WTC11 (cell line): ENCODE data around the gene DNAJB11.

Experiments
- CREB1 ChIP-seq: sonication (generic); formaldehyde crosslinking; IDR thresholded peaks from 2 replicates; pipeline ENCODE4 v1.8.0; 2023; ENCODE audit warnings: mild to moderate bottlenecking, missing genetic modification reagents
- MXD4 ChIP-seq: fragments of 250-450 bp; sonication (Bioruptor Pico); IDR thresholded peaks from 2 replicates; pipeline ENCODE4 v1.8.0; 2021; ENCODE audit warnings: mild to moderate bottlenecking, moderate library complexity, borderline replicate concordance
- NR3C1 ChIP-seq: sonication (generic); formaldehyde crosslinking; conservative IDR thresholded peaks from 2 replicates; pipeline ENCODE4 v1.8.1; 2023; ENCODE audit warnings: low read depth, mild to moderate bottlenecking, missing genetic modification reagents
- ZBTB21 ChIP-seq: sonication (generic); formaldehyde crosslinking; IDR thresholded peaks from 2 replicates; pipeline ENCODE4 v1.8.1; 2023; ENCODE audit warnings: mild to moderate bottlenecking, missing genetic modification reagents, borderline replicate concordance
- ZNF138 ChIP-seq: sonication (generic); formaldehyde crosslinking; conservative IDR thresholded peaks from 2 replicates; pipeline ENCODE4 v1.8.1; 2022; ENCODE audit warnings: mild to moderate bottlenecking, moderate library complexity, missing genetic modification reagents
- TF ChIP-seq, protein P1 (sequence below): sonication (generic); formaldehyde crosslinking; IDR thresholded peaks from 2 replicates; pipeline ENCODE4 v1.8.1; 2022; ENCODE audit warnings: low read depth, missing genetic modification reagents, borderline replicate concordance
- TF ChIP-seq, protein P2 (sequence below): sonication (generic); formaldehyde crosslinking; IDR thresholded peaks from 2 replicates; pipeline ENCODE4 v1.8.1; 2022; ENCODE audit warnings: low read depth, mild to moderate bottlenecking, moderate library complexity, missing genetic modification reagents, borderline replicate concordance
- TF ChIP-seq, protein P3 (sequence below): fragments of 200-600 bp; IDR thresholded peaks from 2 replicates; pipeline ENCODE4 v1.8.0; 2022; ENCODE audit warnings: antibody characterized with exemption
- TF ChIP-seq, protein P4 (sequence below): sonication (generic); formaldehyde crosslinking; IDR thresholded peaks from 2 replicates; pipeline ENCODE4 v1.8.0; 2022; ENCODE audit warnings: mild to moderate bottlenecking, missing genetic modification reagents
- TF ChIP-seq, protein P5 (sequence below): sonication (generic); formaldehyde crosslinking; IDR thresholded peaks from 2 replicates; pipeline ENCODE4 v1.8.0; 2023; ENCODE audit warnings: missing genetic modification reagents, mild to moderate bottlenecking, borderline replicate concordance
- TF ChIP-seq, protein P6 (sequence below): sonication (generic); formaldehyde crosslinking; IDR thresholded peaks from 2 replicates; pipeline ENCODE4 v1.8.0; 2022; ENCODE audit warnings: mild to moderate bottlenecking, missing genetic modification reagents
- TF ChIP-seq, protein P7 (sequence below): sonication (generic); formaldehyde crosslinking; conservative IDR thresholded peaks from 2 replicates; pipeline ENCODE4 v1.8.1; 2022; ENCODE audit warnings: mild to moderate bottlenecking, missing genetic modification reagents

DNA sequence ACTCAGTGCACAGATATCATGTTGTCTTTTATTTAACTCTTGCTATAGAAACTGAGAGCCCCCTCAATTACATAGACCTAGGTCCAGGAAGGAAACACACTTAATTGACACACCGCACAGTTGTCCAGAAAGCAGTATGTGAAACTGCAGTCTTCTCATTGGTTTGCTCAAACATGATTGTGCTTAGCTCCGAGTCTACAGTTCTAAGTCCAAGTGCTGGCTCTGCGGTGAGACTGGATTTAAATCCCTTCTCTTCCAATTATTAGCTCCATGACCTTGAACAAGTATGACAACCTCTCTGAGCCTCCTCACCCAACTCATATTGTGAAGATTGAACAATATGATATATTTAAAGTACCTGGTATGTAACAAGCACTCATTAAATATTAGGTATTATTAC, 23.3 kb downstream of the DNAJB11 start:
- TF ChIP-seq NR3C1 (CRISPR knock-in tag) (no peak), ZNF138 (CRISPR knock-in tag) (no peak), ZBTB21 (CRISPR knock-in tag) (no peak), MXD4 (no peak), CREB1 (CRISPR knock-in tag) (no peak)
- TF ChIP-seq, protein P1, sequence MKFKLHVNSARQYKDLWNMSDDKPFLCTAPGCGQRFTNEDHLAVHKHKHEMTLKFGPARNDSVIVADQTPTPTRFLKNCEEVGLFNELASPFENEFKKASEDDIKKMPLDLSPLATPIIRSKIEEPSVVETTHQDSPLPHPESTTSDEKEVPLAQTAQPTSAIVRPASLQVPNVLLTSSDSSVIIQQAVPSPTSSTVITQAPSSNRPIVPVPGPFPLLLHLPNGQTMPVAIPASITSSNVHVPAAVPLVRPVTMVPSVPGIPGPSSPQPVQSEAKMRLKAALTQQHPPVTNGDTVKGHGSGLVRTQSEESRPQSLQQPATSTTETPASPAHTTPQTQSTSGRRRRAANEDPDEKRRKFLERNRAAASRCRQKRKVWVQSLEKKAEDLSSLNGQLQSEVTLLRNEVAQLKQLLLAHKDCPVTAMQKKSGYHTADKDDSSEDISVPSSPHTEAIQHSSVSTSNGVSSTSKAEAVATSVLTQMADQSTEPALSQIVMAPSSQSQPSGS (CRISPR knock-in tag): no peak
- TF ChIP-seq, protein P2, sequence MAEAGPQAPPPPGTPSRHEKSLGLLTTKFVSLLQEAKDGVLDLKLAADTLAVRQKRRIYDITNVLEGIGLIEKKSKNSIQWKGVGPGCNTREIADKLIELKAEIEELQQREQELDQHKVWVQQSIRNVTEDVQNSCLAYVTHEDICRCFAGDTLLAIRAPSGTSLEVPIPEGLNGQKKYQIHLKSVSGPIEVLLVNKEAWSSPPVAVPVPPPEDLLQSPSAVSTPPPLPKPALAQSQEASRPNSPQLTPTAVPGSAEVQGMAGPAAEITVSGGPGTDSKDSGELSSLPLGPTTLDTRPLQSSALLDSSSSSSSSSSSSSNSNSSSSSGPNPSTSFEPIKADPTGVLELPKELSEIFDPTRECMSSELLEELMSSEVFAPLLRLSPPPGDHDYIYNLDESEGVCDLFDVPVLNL (CRISPR knock-in tag): no peak
- TF ChIP-seq, protein P3, sequence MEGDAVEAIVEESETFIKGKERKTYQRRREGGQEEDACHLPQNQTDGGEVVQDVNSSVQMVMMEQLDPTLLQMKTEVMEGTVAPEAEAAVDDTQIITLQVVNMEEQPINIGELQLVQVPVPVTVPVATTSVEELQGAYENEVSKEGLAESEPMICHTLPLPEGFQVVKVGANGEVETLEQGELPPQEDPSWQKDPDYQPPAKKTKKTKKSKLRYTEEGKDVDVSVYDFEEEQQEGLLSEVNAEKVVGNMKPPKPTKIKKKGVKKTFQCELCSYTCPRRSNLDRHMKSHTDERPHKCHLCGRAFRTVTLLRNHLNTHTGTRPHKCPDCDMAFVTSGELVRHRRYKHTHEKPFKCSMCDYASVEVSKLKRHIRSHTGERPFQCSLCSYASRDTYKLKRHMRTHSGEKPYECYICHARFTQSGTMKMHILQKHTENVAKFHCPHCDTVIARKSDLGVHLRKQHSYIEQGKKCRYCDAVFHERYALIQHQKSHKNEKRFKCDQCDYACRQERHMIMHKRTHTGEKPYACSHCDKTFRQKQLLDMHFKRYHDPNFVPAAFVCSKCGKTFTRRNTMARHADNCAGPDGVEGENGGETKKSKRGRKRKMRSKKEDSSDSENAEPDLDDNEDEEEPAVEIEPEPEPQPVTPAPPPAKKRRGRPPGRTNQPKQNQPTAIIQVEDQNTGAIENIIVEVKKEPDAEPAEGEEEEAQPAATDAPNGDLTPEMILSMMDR: no peak
- TF ChIP-seq, protein P4, sequence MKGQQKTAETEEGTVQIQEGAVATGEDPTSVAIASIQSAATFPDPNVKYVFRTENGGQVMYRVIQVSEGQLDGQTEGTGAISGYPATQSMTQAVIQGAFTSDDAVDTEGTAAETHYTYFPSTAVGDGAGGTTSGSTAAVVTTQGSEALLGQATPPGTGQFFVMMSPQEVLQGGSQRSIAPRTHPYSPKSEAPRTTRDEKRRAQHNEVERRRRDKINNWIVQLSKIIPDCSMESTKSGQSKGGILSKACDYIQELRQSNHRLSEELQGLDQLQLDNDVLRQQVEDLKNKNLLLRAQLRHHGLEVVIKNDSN (CRISPR knock-in tag): no peak
- TF ChIP-seq, protein P5, sequence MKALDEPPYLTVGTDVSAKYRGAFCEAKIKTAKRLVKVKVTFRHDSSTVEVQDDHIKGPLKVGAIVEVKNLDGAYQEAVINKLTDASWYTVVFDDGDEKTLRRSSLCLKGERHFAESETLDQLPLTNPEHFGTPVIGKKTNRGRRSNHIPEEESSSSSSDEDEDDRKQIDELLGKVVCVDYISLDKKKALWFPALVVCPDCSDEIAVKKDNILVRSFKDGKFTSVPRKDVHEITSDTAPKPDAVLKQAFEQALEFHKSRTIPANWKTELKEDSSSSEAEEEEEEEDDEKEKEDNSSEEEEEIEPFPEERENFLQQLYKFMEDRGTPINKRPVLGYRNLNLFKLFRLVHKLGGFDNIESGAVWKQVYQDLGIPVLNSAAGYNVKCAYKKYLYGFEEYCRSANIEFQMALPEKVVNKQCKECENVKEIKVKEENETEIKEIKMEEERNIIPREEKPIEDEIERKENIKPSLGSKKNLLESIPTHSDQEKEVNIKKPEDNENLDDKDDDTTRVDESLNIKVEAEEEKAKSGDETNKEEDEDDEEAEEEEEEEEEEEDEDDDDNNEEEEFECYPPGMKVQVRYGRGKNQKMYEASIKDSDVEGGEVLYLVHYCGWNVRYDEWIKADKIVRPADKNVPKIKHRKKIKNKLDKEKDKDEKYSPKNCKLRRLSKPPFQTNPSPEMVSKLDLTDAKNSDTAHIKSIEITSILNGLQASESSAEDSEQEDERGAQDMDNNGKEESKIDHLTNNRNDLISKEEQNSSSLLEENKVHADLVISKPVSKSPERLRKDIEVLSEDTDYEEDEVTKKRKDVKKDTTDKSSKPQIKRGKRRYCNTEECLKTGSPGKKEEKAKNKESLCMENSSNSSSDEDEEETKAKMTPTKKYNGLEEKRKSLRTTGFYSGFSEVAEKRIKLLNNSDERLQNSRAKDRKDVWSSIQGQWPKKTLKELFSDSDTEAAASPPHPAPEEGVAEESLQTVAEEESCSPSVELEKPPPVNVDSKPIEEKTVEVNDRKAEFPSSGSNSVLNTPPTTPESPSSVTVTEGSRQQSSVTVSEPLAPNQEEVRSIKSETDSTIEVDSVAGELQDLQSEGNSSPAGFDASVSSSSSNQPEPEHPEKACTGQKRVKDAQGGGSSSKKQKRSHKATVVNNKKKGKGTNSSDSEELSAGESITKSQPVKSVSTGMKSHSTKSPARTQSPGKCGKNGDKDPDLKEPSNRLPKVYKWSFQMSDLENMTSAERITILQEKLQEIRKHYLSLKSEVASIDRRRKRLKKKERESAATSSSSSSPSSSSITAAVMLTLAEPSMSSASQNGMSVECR (CRISPR knock-in tag): no peak
- TF ChIP-seq, protein P6, sequence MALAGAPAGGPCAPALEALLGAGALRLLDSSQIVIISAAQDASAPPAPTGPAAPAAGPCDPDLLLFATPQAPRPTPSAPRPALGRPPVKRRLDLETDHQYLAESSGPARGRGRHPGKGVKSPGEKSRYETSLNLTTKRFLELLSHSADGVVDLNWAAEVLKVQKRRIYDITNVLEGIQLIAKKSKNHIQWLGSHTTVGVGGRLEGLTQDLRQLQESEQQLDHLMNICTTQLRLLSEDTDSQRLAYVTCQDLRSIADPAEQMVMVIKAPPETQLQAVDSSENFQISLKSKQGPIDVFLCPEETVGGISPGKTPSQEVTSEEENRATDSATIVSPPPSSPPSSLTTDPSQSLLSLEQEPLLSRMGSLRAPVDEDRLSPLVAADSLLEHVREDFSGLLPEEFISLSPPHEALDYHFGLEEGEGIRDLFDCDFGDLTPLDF (CRISPR knock-in tag): no peak
- TF ChIP-seq, protein P7, sequence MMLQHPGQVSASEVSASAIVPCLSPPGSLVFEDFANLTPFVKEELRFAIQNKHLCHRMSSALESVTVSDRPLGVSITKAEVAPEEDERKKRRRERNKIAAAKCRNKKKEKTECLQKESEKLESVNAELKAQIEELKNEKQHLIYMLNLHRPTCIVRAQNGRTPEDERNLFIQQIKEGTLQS: no peak
